Cortex of kidney (tissue), 1 donor: Measurements from ENCODE around the gene FDX2.
"Not testable (repeated sequence)": the region's sequence is repeated elsewhere in the genome, so short reads cannot be mapped to it uniquely, and the experiment has no call there.

ENCODE experiments used
- DNase-seq: peaks from one replicate; lab custom pipeline; 2025; lab: John Stamatoyannopoulos, UW

The FDX2 gene

GRCh38 chr19:10315335-10316214 lies at the start of gene FDX2:
Gene FDX2, minus strand, starts transcription at chr19:10316015. Its CDS starts 19 bp downstream, at chr19:10315996.
- no peak for DNase-seq

DNA sequence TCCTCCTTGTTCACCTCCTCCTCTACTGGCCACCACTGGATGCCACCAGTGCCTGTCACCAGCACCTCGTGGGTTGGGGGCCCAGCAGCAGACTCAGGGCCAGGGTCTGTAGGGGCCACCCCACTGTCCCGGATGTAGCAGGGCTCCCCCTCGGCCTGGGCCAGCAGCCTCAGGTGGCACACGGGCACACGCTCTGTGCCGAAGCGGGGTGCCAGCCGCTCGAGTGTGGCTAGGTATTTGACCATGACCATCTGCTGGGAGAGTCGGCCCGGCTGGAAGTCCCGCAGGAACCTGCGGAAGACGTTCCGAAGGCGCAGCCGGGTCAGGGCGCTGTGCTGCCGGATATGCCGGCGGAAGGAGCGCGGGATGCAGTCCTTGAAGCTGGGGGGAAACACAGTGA lies 49.7 kb upstream of the FDX2 start:
- no peak for DNase-seq

- no peak for DNase-seq
Observed at GRCh38 chr19:10364644-10365043, 48.8 kb upstream of the FDX2 start.

DNA sequence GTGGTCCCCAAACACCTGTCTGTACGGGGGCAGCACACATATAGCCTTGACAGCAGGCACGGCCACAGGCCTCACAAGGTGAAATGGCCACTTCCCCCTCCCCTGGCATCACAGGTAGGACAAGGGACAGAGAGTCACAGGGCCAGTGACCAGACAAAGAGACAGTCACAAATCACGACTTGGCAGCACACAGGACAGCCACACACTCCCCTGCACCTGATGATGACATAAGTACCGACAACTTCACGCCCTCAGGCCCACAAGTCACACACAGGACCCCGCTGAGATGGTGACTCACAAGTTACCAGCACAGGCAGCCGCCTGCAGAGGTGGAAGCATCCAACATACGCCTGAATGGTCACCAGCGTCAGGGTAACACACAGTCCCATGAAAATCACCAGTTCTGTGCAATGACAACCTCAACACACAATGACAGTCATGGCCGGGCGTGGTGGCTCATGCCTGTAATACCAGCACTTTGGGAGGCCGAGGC lies 48.0 kb upstream of the FDX2 start:
- DNase-seq: no peak

DNA sequence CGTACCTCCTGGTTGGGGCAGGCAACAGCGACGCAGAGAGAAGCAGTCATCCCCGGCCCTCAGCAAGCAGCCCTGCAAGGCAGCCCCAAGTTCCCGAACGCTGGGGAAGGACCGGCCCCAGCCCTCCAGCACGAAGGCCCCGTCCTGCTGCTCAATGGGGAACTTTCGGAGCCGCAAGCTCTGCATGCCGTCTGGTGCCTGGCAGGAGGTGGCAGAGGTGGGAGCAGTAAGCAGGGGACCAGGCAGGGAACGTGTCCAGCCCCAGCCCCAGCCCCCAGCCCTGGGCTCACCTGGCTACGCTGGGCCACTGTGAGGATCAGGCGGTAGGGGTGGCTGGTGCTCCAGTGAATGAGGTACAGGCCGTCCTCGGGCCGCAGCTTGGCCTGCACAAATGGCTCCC lies 46.4 kb upstream of the FDX2 start:
- no peak for DNase-seq

DNA sequence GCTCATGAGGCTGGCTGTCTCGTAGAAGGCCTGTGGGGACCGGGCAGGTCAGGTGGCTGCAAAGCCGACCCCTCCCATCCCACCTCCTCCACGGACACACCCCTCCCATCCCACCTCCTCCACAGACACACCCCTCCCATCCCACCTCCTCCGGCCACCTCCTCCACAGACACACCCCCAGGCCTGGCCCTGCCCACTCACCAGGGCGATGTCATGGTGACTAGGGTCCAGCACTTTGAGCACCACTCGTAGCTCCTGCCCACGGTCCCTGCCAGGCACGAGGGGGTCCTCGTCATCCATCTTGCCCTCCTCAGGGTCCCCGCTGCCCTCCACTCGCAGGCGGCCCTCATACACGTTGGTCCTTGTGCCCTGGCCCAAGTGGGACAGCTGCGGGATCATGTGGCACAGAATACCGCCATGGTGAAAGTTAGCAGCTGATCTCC lies 45.8 kb upstream of the FDX2 start:
- no peak for DNase-seq

GRCh38 chr19:10356431-10356830 lies 40.6 kb upstream of the FDX2 start:
- no peak for DNase-seq

DNA sequence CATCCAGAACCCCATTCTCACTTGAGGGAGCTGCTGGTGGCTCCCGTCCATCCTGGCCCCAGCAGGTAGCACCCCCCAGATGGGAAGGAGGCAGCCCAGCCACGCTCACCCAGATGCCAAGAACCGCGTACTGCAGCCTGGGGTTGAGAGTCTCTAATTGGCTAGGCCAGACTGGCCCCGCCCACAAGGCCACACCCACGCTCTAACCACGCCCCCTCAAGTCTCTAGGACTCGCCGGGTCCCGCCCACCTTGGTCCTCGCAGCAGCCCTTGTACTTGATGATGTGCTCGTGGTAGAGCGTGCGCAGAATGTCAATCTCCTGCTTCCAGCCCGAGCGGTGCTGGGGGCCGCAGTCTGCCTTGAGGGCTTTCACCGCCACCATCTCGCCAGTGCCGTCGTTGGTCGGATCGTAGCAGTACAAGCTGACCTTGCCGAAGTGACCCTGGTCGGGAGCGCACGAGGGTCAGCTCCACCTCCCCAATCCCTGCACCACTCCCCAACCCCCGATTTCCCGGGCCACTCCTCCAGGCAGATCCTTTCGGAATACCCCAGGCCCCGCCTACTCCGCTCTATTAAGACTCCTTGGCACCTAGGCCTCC lies 38.1 kb upstream of the FDX2 start:
- DNase-seq: no peak

DNA sequence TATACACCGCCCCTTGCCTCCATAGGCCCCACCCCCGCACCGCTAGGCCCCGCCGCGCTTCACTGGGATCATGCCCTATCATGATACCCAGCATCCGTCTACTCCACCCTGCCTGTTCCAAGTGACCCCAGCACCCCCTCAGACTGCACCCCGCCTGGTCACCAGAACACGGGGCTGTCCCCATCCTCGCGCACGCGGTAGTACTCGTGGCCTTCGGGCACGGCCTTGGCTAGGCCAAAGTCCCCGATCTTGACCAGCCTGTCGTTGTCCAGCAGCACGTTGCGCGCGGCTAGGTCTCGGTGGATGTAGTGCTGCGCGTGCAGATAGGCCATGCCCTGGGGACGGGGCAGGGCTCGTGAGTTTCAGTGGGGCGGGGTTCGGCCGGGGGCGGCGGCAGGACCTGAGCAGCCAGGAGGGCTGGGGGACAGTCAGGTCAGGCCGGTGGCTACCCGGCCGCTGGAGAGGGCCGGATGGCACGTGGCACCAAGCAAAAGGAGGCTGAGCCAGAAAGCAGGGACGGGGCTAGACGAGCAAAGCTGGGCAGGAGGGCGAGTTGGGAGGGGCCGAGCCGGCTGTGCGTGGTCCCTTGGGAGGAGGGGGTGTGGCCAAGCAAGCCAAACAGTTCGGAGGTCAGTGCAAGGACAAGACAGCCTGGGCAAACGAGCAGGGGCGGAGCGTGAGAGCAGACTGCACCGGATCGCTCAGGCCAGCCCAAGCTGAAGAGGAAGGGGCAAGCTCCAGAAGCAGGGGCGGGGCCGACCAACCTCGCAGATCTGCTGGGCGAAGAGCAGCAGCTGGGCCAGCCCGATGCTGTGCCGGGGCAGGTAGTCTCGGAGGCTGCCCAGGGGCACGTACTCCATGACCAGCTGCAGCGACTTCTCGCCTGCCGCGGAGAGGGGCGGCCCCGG lies 37.2 kb upstream of the FDX2 start:
- peak; percentile 50 for DNase-seq

DNA sequence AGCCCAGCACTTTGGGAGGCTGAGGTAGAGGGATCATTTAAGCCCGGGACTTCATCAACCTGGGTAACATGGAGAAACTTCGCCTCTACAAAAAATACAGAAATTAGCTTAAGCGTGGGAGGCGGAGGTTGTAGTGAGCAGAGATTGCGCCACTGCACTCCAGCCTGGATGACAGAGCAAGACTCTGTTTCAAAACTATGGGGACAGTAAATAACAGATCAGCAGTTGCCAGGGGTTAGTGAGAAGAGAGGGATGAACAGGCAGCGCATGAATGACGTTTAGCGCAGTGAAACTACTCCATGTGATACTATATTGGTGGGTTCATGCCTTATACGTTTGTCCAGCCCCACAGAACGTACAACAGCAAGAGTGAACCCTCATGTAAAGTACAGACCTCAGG lies 30.7 kb upstream of the FDX2 start:
- no peak for DNase-seq

- DNase-seq: no peak
Observed at GRCh38 chr19:10344780-10345179, 29.0 kb upstream of the FDX2 start.

DNA sequence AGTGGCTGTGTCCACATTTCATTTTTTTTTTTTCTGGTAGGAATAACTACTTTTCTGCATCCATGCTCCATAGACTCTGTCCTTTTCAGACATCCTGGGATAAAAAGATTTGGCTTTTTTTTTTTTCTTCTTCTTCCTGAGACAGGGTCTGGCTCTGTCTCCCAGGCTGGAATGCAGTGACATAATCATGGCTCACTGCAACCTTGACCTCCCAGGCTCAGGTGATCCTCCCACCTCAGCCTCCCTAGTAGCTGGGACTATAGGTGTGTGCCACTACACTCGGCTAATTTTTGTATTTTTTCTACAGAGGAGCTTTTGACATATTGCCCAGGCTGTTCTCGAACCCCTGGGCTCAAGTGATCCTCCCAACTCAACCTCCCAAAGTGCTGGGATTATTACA lies 27.7 kb upstream of the FDX2 start:
- DNase-seq: no peak

GRCh38 chr19:10339977-10340376 lies 24.2 kb upstream of the FDX2 start:
- DNase-seq: no peak

DNA sequence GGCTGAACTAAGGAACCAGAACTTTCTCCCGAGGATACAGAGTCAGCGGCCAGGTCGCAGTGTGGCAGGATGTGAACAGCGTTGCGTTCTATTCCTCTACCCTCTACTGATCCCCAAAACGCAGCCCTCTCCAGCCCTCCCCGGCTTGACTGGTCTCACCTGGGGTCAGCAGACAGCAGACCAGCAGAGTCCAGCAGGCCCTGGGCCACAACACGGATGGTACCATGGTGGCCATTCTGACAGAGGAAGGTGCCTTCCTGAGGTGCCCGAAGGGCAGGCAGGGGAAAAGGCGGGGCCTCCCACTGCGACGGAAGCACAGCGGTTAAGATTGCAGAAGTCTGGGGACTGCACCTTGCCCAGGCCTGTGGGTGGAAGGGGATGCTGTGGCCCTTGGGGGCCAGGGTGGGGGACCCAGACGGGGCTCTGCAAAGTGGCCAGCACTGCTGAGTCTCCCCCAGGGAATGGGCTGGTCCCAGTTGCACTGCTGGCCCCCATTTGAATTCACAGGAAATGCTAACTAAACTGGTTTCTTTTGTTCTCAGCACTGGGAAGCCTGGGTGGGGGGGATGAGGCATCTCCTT lies 23.7 kb upstream of the FDX2 start, which contains the start of gene ICAM3:
TSS of gene ICAM3 (minus strand) at position 245 of the 581 bp plus-strand sequence. CDS start at position 235, 10 bp downstream.
- DNase-seq: no peak

DNA sequence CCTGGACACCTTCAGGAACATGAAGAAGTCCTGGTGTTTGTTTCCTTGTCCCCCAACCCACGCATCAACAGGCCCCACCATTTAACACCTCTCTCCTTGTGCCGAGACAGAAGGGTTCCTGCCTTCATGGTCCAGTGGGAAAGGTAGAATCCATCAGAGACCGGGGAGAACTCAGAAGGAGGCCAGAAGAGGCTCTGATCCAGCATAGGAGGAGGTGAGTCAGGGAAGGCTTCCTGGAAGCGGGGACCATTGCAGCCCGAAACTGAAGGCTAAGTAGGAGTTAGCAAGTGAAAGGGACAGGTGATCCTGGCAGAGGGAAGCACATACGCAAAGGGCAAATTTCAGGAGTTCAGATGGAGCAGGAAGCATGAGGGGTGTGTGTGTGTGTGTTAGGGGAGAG lies 23.1 kb upstream of the FDX2 start:
- no peak for DNase-seq

DNA sequence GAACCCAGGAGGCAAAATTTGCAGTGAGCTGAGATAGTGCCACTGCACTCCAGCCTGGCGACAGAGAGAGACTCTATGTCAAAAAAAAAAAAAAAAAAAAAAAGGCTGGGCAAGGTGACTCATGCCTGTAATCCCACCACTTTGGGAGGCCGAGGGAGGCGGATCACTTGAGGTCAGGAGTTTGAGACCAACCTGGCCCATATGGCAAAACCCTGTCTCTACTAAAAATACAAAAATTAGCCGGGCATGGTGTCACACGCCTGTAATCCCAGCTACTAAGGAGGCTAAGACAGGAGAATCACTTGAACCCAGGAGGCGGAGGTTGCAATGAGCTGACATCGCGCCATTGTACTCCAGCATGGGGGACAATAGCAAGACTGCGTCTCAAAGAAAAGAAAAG lies 20.9 kb upstream of the FDX2 start:
- DNase-seq: not testable (repeated sequence)

GRCh38 chr19:10335352-10335985 lies 19.7 kb upstream of the FDX2 start:
- DNase-seq: no peak

DNA sequence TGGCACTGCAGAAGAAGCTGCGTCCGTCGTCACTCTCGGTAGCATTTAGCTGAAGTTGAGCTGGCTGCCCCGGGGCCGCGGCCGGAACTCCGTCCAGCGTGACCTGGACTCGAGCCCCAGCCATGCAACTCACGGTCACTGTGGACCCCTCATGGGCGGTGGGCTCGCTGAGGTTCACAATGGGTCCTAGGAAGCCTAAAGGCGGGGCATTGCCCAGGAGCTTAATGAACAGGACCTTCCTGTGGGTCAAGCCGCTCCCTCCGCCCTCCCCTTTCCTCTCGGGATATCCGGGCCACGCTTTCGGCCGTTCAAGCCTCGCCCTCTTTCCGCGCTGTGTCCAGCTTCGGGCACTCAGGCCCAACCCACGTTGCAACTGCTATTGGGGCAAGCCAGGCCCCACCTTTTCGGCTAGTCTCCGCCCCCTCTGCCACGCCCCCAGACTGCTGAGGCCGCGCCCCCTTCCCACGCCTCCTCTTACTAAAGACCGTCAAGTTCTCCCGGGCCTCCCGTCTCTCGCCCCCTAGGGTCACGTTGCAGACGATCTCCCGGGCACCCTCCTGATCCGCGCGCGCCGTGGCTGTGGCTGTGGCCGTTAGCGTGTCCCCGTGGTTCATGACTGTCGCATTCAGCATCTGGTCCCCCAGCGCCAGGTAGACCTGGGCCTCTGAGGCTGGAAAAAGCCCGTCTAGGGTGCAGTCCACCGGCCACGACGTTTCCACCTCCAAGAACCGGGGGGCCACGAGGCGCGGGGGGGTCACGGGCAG lies 19.0 kb upstream of the FDX2 start:
- DNase-seq: peak; percentile 29

GRCh38 chr19:10333758-10334587 lies 18.2 kb upstream of the FDX2 start:
- DNase-seq: no peak
